HG02798 (cell line): Measurements from ENCODE around the gene CCDC192.

Experiments
- ATAC-seq: cut with Tn5 transposase; IDR thresholded peaks from one replicate; pipeline ENCODE4 v1.9.1; 2021; ENCODE audit warnings: mild to moderate bottlenecking; ENCODE audit not compliant: unreplicated experiment, poor library complexity

Gene CCDC192

DNA sequence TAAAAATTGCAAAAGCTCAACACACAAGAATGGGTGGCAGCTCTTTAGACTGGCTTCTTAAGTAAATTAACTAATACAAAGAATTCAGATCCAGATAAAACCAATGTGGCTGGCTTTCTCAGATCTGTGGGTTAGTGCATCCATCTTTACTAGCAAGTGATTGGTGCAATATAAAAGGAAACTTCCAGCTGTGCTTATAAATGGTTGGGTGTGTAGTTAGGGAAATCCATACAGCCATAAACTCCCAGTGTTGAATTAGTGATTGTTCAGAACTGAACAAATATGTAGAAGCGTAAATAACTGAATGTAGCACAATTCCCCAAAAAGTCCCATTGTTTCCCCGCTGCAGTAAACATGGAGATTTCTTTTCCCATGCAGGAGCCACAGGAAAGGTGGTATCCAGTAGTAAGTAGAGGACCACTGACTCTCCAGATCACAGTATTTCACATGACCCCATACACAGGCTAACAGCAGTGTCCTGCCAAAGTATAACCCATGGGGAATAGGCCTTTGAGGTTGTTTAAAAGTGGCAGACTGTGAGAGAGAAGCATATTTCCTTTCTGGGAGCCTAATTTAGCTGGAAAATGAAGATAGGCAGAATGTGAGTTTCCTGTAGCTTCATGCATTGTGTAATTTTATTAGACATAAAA, 207.2 kb downstream of the CCDC192 start:
- ATAC-seq: no peak

GRCh38 chr5:127911619-127912018, 208.4 kb downstream of the CCDC192 start:
- ATAC-seq: no peak

- ATAC-seq: no peak
Measured at GRCh38 chr5:127912411-127912810, 209.2 kb downstream of the CCDC192 start.

- no peak for ATAC-seq
Measured at GRCh38 chr5:127916885-127917573, 213.8 kb downstream of the CCDC192 start.

DNA sequence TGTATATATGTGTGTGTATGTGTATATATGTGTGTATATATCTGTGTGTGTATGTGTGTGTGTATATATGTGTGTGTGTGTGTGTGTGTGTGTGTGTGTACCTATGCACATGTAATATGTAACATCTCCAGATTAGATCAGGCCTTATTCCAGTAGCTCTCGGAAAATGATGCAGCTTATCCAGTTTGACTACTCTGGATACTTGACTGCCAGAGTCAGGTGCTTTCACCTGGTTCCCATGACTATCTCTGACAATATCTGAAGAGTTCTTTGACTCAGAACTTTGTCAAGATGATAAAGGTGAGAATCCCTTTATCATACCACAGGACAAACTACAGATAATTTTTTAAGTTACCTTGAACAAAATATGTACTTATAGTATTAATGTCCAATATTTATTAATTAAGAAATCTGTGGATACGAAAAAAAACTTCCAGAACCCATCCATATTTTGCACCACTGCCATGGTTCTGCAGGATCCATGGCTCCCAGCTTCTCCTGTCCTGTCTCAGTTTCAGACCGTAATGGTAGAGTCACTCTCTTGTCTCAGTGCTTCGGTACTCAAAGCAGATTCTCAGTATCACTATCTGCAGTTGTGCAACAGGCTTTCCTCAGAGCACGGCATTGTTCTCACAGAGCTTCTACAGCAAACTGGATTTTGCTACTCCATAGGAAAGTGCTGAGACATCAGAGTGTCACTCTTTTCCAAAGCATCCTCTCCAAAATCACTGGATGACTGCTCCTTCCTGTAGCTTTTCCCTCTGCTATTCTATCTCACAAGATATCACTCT, 216.0 kb downstream of the CCDC192 start:
- no peak for ATAC-seq

DNA sequence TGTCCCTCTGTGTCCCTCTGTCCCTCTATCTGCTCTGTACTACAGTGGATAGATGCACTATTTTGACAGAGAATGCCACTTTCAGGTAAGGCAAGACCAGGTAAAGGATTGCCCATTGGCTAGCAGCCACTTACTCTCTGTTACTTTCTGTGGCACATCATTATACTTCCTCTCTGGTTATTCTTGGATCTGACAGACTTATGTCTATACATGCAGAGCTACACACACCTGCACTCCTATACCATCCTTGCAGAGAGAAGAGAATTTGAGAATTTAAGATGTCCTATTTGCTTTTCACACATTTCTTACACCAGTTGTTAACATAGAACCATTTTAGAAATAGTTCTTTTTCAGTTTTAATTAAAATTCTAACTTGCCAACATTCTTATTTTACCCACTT, 216.6 kb downstream of the CCDC192 start:
- ATAC-seq: no peak

- ATAC-seq: no peak
Measured at GRCh38 chr5:127920936-127921335, 217.7 kb downstream of the CCDC192 start.

- ATAC-seq: no peak
Measured at GRCh38 chr5:127922603-127923002, 219.4 kb downstream of the CCDC192 start.

GRCh38 chr5:127923804-127924570, 220.8 kb downstream of the CCDC192 start:
- peak; percentile 38 for ATAC-seq

GRCh38 chr5:127924606-127925005, 221.4 kb downstream of the CCDC192 start:
- no peak for ATAC-seq

GRCh38 chr5:127925916-127926315, 222.7 kb downstream of the CCDC192 start:
- no peak for ATAC-seq

GRCh38 chr5:127926974-127927373, 223.8 kb downstream of the CCDC192 start:
- no peak for ATAC-seq

GRCh38 chr5:127928053-127928452, 224.9 kb downstream of the CCDC192 start:
- ATAC-seq: no peak

GRCh38 chr5:127930311-127930710, 227.1 kb downstream of the CCDC192 start:
- ATAC-seq: no peak

DNA sequence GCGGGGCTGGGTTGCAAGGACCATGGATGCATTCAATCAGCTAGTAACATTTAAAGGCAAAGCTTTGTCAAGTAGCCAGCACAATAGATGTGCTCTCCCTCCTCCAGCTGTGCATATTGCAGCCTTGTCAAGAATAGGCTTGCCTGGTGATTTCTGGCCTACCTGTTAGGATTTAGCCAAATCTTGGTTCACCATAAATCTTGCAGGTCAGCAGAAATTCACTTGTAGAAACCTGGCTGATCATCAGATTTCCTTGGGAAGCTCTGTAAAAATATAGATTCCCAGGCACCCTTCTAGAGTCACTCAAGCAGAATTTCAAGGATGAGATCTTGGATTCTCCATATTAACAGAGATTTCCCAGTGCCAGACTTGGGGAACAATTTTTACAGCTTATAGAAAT, 228.2 kb downstream of the CCDC192 start:
- ATAC-seq: no peak

- ATAC-seq: no peak
Measured at GRCh38 chr5:127933348-127933747, 230.2 kb downstream of the CCDC192 start.

DNA sequence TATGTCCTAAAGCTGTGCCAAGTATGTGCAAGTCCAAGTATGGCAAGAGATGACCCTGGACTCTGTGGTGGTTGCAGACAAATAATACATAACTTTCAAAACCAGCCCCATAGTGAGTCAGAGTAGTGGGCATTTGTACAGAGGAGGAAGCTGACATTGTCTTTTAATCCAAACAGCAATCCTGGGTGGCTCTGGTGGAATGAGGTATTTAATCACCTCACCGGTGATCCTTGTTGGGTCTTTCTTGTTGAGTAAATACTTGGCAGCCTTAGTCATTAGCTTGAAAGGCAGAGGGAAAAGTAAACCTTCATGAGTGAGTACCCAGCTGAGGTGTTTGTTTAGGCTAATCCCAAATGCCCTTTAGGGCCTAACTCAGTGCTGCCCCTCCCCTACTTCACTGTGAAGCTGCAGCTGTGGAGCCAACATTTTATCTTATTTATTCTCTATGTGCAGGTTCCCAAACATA, 231.6 kb downstream of the CCDC192 start:
- no peak for ATAC-seq

- no peak for ATAC-seq
Measured at GRCh38 chr5:127935398-127935797, 232.2 kb downstream of the CCDC192 start.

GRCh38 chr5:127936439-127936972, 233.3 kb downstream of the CCDC192 start:
- peak; percentile 56 for ATAC-seq

DNA sequence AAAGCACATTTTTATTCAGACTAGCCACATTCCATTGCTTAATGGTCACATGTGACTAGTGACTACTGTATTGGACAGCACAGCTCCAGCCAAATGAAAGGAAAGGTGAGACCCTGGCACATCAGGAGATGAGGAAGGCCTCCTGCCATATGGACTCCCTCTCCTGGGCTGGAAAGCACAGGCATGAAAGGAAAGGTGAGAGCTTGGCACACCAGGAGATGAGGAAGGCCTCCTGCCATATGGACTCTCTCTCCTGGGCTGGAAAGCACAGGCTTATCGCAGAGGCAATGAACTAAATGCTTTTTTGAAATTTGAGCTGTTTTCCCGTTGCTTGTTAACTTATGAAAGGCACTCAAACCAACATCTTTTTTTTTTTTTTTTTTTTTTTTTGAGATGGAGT, 235.6 kb downstream of the CCDC192 start:
- no peak for ATAC-seq
